B cell (primary cell): ENCODE results near the gene ZNF277. TPM values are rescaled to one million over a fixed set of nuclear protein-coding genes. Genes with fewer than 3 reads are reported as not detected.

Experiments used
- ATAC-seq: fragments of 200-7000 bp; cut with Tn5 transposase; one replicate; pipeline ENCODE4 v1.10.0; 2021; ENCODE audit warnings: low read depth, mild to moderate bottlenecking, moderate number of reproducible peaks, moderate library complexity
- CTCF ChIA-PET: fragments of 350-600 bp; sonication (Branson Sonifier 250); formaldehyde crosslinking; loops from one replicate; lab custom pipeline; 2021; ENCODE audit warnings: antibody characterized with exemption, inconsistent platforms; lab: Charles Lee
- POLR2A ChIA-PET: fragments of 350-600 bp; sonication (Branson Sonifier 250); formaldehyde crosslinking; loops from one replicate; lab custom pipeline; 2021; ENCODE audit warnings: antibody characterized with exemption; lab: Charles Lee
- DNase-seq: peaks from one replicate; pipeline ENCODE4 v3.0.0; 2013
- H2AFZ ChIP-seq: 2 replicates; pipeline ENCODE4 v1.6.1; 2012; ENCODE audit warnings: mild to moderate bottlenecking, low read depth, low read length; ENCODE audit not compliant: insufficient read depth, poor library complexity, severe bottlenecking
- H3K27ac ChIP-seq, 2 donors: 1 replicate in 1 of 2; 2 replicates in 1 of 2; pipeline ENCODE4 v1.5.1; 2012 to 2013; ENCODE audit warnings: low read length in 2 of 2, mild to moderate bottlenecking in 2 of 2, moderate library complexity in 1 of 2
- H3K27me3 ChIP-seq, 4 experiments: fragments of 200-600 bp in 1 of 4; sonication (generic) in 1 of 4; replicated peaks in 1 of 4; 1 replicate in 2 of 4; 2 replicates in 2 of 4; pipeline versions ENCODE4 v1.6.1 to v1.7.0; 2013 to 2016; ENCODE audit warnings: low read length in 3 of 4, mild to moderate bottlenecking in 2 of 4, mixed read lengths in 1 of 4, moderate library complexity in 1 of 4; ENCODE audit not compliant: insufficient read depth in 4 of 4, control insufficient read depth in 3 of 4; ENCODE audit errors: control extremely low read depth in 1 of 4
- H3K36me3 ChIP-seq, 2 experiments: replicated peaks in 1 of 2; 1 replicate in 1 of 2; 2 replicates in 1 of 2; pipeline versions ENCODE4 v1.6.1 to v1.7.1; 2013; ENCODE audit warnings: low read length in 1 of 2; ENCODE audit not compliant: insufficient read depth in 2 of 2, control insufficient read depth in 1 of 2; ENCODE audit errors: control extremely low read depth in 1 of 2, extremely low read depth in 1 of 2
- H3K4me1 ChIP-seq, 2 donors: fragments of 200-600 bp in 1 of 2; sonication (generic) in 1 of 2; 1 replicate in 1 of 2; 2 replicates in 1 of 2; pipeline versions ENCODE4 v1.5.1 to v1.6.1; 2013 to 2017; ENCODE audit warnings: low read length in 2 of 2; ENCODE audit not compliant: control insufficient read depth in 2 of 2, insufficient read depth in 2 of 2
- H3K4me2 ChIP-seq: replicated peaks from 2 replicates; pipeline ENCODE3; 2012; ENCODE audit warnings: mild to moderate bottlenecking, low read depth, low read length; ENCODE audit not compliant: poor library complexity, severe bottlenecking
- H3K4me3 ChIP-seq, 5 experiments: fragments of 200-600 bp in 1 of 5; sonication (generic) in 1 of 5; 1 replicate in 3 of 5; 2 replicates in 2 of 5; pipeline versions ENCODE4 v1.5.1 to v1.7.0; 2011 to 2016; ENCODE audit warnings: low read length in 4 of 5, mild to moderate bottlenecking in 4 of 5, low read depth in 2 of 5, control low read depth in 1 of 5, moderate library complexity in 1 of 5; ENCODE audit not compliant: insufficient read depth in 1 of 5; ENCODE audit errors: control extremely low read depth in 1 of 5, extremely low read depth in 1 of 5
- H3K79me2 ChIP-seq: fragments of 200-600 bp; sonication (generic); one replicate; pipeline ENCODE4 v1.6.0; 2016; ENCODE audit warnings: low read length; ENCODE audit not compliant: control insufficient read depth, insufficient read depth
- H3K9ac ChIP-seq: fragments of 200-600 bp; sonication (generic); 2 replicates; pipeline ENCODE4 v1.6.1; 2017; ENCODE audit warnings: mild to moderate bottlenecking, low read length, moderate library complexity
- H3K9me3 ChIP-seq, 3 donors: one replicate each; pipeline versions ENCODE4 v1.6.1 to v1.7.1; 2013; ENCODE audit warnings: low read length in 2 of 3; ENCODE audit not compliant: control insufficient read depth in 2 of 3, insufficient read depth in 1 of 3; ENCODE audit errors: control extremely low read depth in 1 of 3
- H4K20me1 ChIP-seq: 2 replicates; pipeline ENCODE4 v1.6.0; 2012; ENCODE audit warnings: mild to moderate bottlenecking, low read length; ENCODE audit not compliant: insufficient read depth, control insufficient read depth, poor library complexity, severe bottlenecking
- H3K27ac Mint-ChIP-seq: one replicate; pipeline ENCODE4 v1.8.0; 2021; ENCODE audit warnings: mixed read lengths
- H3K27me3 Mint-ChIP-seq: one replicate; pipeline ENCODE4 v1.8.0; 2021; ENCODE audit warnings: mixed read lengths
- H3K4me1 Mint-ChIP-seq: one replicate; pipeline ENCODE4 v1.8.0; 2021; ENCODE audit warnings: mixed read lengths
- H3K4me3 Mint-ChIP-seq: one replicate; pipeline ENCODE4 v1.8.0; 2021; ENCODE audit warnings: mixed read lengths
- H3K9me3 Mint-ChIP-seq: one replicate; pipeline ENCODE4 v1.8.0; 2022; ENCODE audit warnings: mixed read lengths; ENCODE audit not compliant: insufficient read depth
- EZH2 ChIP-seq: IDR thresholded peaks from 2 replicates; pipeline ENCODE4 v1.6.1; 2012; ENCODE audit warnings: borderline replicate concordance, low read depth, mild to moderate bottlenecking, moderate library complexity, low read length; ENCODE audit not compliant: insufficient read depth, poor library complexity, severe bottlenecking
- WGBS: methylation state at CpG from one replicate; pipeline ENCODE4 v1.1.5; 2013; ENCODE audit warnings: missing lambda C conversion rate; ENCODE audit not compliant: insufficient coverage; 5-methylcytosine and 5-hydroxymethylcytosine counted together
- intact Hi-C: fragments of 100-400 bp; cut with micrococcal nuclease; formaldehyde crosslinking; loops from one replicate; pipeline ENCODE4 v1.10.0; 2022
- polyA plus RNA-seq: library from polyadenylated mRNA; depleted of rRNA; stranded (reverse); fragments of >200 nt; gene quantifications from 2 replicates; pipeline ENCODE4 v1.2.3, GENCODE V29; 2012
- total RNA-seq, 2 donors: library from RNA; stranded (reverse); fragments of 120-200 nt in 1 of 2; gene quantifications; 1 replicate in 1 of 2; 2 replicates in 1 of 2; pipeline versions ENCODE4 v1.2.3 to v1.2.4, GENCODE V29; 2013 to 2022
- TF ChIP-seq, protein P1 (sequence below): fragments of 200-600 bp; IDR thresholded peaks from one replicate; pipeline ENCODE4 v1.8.0; 2022; ENCODE audit warnings: antibody characterized with exemption, mild to moderate bottlenecking

ZNF277 gene
- total and polyA plus RNA-seq, 2 donors (not counting 1 experiment from before 2014, with no cell fraction given) = 9.5 to 18.6 TPM

- WGBS = 82% methylated on average over 4 of the region's 4 CpGs
- Mint-ChIP-seq H3K27me3 (peaks cover 39% of the 10 kb centered on the region), H3K4me1 (no peaks in the 10 kb centered on the region), H3K27ac (no peak overlapping the region), H3K4me3 (no peak overlapping the region), H3K9me3 (no peaks in the 10 kb centered on the region)
- Histone ChIP-seq H3K4me1 (no peaks in the 10 kb centered on the region), H2AFZ (no peak overlapping the region), H3K27ac (no peak overlapping the region), H3K27me3 (peaks cover 0 to 2% (median 0%) of the 10 kb centered on the region in 4 experiments), H4K20me1 (no peaks in the 10 kb centered on the region), H3K36me3 (no peaks in the 10 kb centered on the region), H3K9me3 (no peaks in the 10 kb centered on the region), H3K9ac (no peak overlapping the region), H3K79me2 (no peaks in the 10 kb centered on the region), H3K4me2 (no peak overlapping the region), H3K4me3 (no peak overlapping the region)
- intact Hi-C loops = no loop called here
- CTCF ChIA-PET = no interaction called here
- DNase-seq (no peak), ATAC-seq (no peak)
- POLR2A ChIA-PET = no interaction called here
- no peak for TF ChIP-seq EZH2
- TF ChIP-seq, protein P1, sequence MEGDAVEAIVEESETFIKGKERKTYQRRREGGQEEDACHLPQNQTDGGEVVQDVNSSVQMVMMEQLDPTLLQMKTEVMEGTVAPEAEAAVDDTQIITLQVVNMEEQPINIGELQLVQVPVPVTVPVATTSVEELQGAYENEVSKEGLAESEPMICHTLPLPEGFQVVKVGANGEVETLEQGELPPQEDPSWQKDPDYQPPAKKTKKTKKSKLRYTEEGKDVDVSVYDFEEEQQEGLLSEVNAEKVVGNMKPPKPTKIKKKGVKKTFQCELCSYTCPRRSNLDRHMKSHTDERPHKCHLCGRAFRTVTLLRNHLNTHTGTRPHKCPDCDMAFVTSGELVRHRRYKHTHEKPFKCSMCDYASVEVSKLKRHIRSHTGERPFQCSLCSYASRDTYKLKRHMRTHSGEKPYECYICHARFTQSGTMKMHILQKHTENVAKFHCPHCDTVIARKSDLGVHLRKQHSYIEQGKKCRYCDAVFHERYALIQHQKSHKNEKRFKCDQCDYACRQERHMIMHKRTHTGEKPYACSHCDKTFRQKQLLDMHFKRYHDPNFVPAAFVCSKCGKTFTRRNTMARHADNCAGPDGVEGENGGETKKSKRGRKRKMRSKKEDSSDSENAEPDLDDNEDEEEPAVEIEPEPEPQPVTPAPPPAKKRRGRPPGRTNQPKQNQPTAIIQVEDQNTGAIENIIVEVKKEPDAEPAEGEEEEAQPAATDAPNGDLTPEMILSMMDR = no peak
Measured at GRCh38 chr7:112173568-112173905, 33.0 kb upstream of the ZNF277 start.

DNA sequence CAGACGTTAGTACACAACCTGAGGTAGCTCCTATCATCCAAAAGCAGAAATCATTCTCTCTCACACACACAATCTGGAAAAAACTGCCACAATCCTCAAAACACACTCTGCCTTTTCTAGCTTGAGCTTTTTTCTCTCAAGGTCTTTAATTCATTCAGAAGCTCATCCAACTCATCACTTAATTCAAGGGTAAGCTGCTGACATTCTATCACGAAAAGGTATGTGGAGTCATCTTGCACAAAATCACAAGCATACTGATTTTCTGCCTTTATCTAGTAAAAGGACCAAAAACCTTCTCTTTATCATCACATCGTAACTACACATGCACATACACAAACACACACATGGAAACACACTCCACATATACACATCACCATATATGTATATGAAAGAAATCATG is 32.3 kb upstream of the ZNF277 start:
- intact Hi-C loops = no loop called here
- H3K79me2 ChIP-seq = no peaks in the 10 kb centered on the region
- peaks cover 0 to 5% (median 0%) of the 10 kb centered on the region in 4 experiments for H3K27me3 ChIP-seq
- Mint-ChIP-seq H3K27ac (no peak overlapping the region), H3K27me3 (peaks cover 39% of the 10 kb centered on the region), H3K9me3 (no peaks in the 10 kb centered on the region), H3K4me1 (no peaks in the 10 kb centered on the region), H3K4me3 (no peak overlapping the region)
- no peak for DNase-seq
- POLR2A ChIA-PET = no interaction called here
- TF ChIP-seq, protein P1 = no peak
- no peak for TF ChIP-seq EZH2
- H3K27ac ChIP-seq = no peak overlapping the region
- CTCF ChIA-PET = no interaction called here
- no peaks in the 10 kb centered on the region for H3K36me3 ChIP-seq
- no peaks in the 10 kb centered on the region for H4K20me1 ChIP-seq
- H2AFZ ChIP-seq = no peak overlapping the region
- ATAC-seq = no peak
- H3K4me2 ChIP-seq = no peak overlapping the region
- WGBS = 93% methylated on average over 2 of the region's 3 CpGs
- H3K4me3 ChIP-seq = no peak overlapping the region
- H3K4me1 ChIP-seq = no peaks in the 10 kb centered on the region
- no peaks in the 10 kb centered on the region for H3K9me3 ChIP-seq
- no peak overlapping the region for H3K9ac ChIP-seq
